Body of pancreas (tissue), 4 donors: ENCODE results near the gene PPP6R3.

Source experiments
- CTCF ChIP-seq, 7 experiments: fragments of 450-650 bp in 4 of 7; fragments of 200-600 bp in 3 of 7; sonication (generic) in 3 of 7; IDR thresholded peaks; one replicate each; pipeline ENCODE4 v1.5.1; 2016 to 2019; ENCODE audit warnings: antibody characterized with exemption in 7 of 7
- POLR2A ChIP-seq, 3 donors: fragments of 450-650 bp; IDR thresholded peaks; one replicate each; pipeline ENCODE4 v1.6.1; 2016; ENCODE audit warnings: antibody characterized with exemption in 3 of 3, mild to moderate bottlenecking in 2 of 3

- no peak for TF ChIP-seq CTCF (IDR thresholded peaks at IDR 0.05)
- TF ChIP-seq POLR2A (IDR thresholded peaks at IDR 0.05) = no peak
These were observed 80.6 kb downstream of the PPP6R3 start for GRCh38 chr11:68541116-68541515.
